ENCODE measurements around the gene RYR3.

The RYR3 gene

GRCh38 chr15:33293713-33294334, 16.9 kb upstream of the RYR3 start:
- no peaks in the 10 kb centered on the region for H3K9me3 ChIP-seq (ENCODE audit: control insufficient read depth in 2 of 2, low read length in 2 of 2)
- no peaks in the 10 kb centered on the region for H3K36me3 ChIP-seq (ENCODE audit: control insufficient read depth in 2 of 2, insufficient read depth in 2 of 2, low read length in 2 of 2)
- no peaks in the 10 kb centered on the region for H3K4me1 ChIP-seq (ENCODE audit: control insufficient read depth, insufficient read depth, low read length)
- H3K27me3 ChIP-seq (ENCODE audit: control insufficient read depth in 1 of 2, insufficient read depth in 2 of 2, low read length in 2 of 2), result no peaks in the 10 kb centered on the region
- no peak overlapping the region for H3K9ac ChIP-seq (ENCODE audit: low read length in 2 of 2)
- H3K27ac ChIP-seq (ENCODE audit: low read length), result no peak overlapping the region
- no peak overlapping the region for H3K4me3 ChIP-seq (ENCODE audit: low read length in 2 of 2)

GRCh38 chr15:33296050-33296449, 14.7 kb upstream of the RYR3 start:
- H3K36me3 ChIP-seq (ENCODE audit: control insufficient read depth in 2 of 2, insufficient read depth in 2 of 2, low read length in 2 of 2), result no peaks in the 10 kb centered on the region
- no peaks in the 10 kb centered on the region for H3K4me1 ChIP-seq (ENCODE audit: control insufficient read depth, insufficient read depth, low read length)
- no peak overlapping the region for H3K27ac ChIP-seq (ENCODE audit: low read length)
- no peak overlapping the region for H3K4me3 ChIP-seq (ENCODE audit: low read length in 2 of 2)
- peaks cover 0 to 3% of the 10 kb centered on the region in 2 donors for H3K27me3 ChIP-seq (ENCODE audit: control insufficient read depth in 1 of 2, insufficient read depth in 2 of 2, low read length in 2 of 2)
- H3K9me3 ChIP-seq (ENCODE audit: control insufficient read depth in 2 of 2, low read length in 2 of 2), result no peaks in the 10 kb centered on the region
- H3K9ac ChIP-seq (ENCODE audit: low read length in 2 of 2), result no peak overlapping the region

DNA sequence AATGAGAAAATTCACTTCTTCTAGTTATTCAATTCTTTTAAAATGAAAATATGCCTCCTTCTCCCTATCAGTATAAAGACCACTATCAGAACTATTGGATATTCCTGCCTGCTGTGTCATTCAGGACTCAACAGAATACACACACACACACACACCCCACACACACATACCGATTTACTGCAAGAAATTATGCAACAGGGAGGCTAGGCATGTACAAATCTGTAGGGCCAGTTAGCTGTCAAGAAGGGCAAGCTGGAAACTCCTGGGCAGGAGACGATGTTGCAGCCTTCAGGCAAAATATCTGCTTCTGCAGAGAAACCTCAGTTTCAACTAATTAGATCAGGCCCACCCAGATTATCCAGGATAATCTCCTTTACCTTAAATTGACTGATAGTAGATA, 13.9 kb upstream of the RYR3 start:
- no peaks in the 10 kb centered on the region for H3K9me3 ChIP-seq (ENCODE audit: control insufficient read depth in 2 of 2, low read length in 2 of 2)
- no peak overlapping the region for H3K4me3 ChIP-seq (ENCODE audit: low read length in 2 of 2)
- H3K9ac ChIP-seq (ENCODE audit: low read length in 2 of 2), result no peak overlapping the region
- H3K27me3 ChIP-seq (ENCODE audit: control insufficient read depth in 1 of 2, insufficient read depth in 2 of 2, low read length in 2 of 2), result peaks cover 0 to 4% of the 10 kb centered on the region in 2 donors
- no peaks in the 10 kb centered on the region for H3K4me1 ChIP-seq (ENCODE audit: control insufficient read depth, insufficient read depth, low read length)
- no peak overlapping the region for H3K27ac ChIP-seq (ENCODE audit: low read length)
- no peaks in the 10 kb centered on the region for H3K36me3 ChIP-seq (ENCODE audit: control insufficient read depth in 2 of 2, insufficient read depth in 2 of 2, low read length in 2 of 2)

DNA sequence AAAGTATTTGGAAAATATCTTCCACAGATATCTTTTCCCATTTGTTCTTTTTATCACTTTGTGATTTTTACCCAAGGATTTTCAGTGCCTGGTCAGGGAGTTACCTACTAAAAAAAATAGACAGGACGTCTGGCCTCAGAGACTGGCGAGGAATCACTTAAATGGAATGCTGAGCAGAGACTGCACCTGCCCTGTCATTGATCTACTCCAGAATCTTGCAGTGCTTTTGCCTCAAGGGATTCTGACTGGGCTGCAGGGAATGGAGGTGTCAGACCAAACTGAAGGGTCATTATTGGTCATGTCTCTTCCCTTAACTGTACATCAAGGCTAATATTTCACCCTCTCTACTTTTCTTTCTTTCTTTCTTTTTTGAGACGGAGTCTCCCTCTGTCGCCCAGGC, 12.1 kb upstream of the RYR3 start:
- H3K4me3 ChIP-seq (ENCODE audit: low read length in 2 of 2), result no peak overlapping the region
- peaks cover 0 to 4% of the 10 kb centered on the region in 2 donors for H3K27me3 ChIP-seq (ENCODE audit: control insufficient read depth in 1 of 2, insufficient read depth in 2 of 2, low read length in 2 of 2)
- H3K9ac ChIP-seq (ENCODE audit: low read length in 2 of 2), result no peak overlapping the region
- no peaks in the 10 kb centered on the region for H3K36me3 ChIP-seq (ENCODE audit: control insufficient read depth in 2 of 2, insufficient read depth in 2 of 2, low read length in 2 of 2)
- H3K27ac ChIP-seq (ENCODE audit: low read length), result no peak overlapping the region
- no peaks in the 10 kb centered on the region for H3K4me1 ChIP-seq (ENCODE audit: control insufficient read depth, insufficient read depth, low read length)
- H3K9me3 ChIP-seq (ENCODE audit: control insufficient read depth in 2 of 2, low read length in 2 of 2), result no peaks in the 10 kb centered on the region

- H3K9me3 ChIP-seq (ENCODE audit: control insufficient read depth in 2 of 2, low read length in 2 of 2), result no peaks in the 10 kb centered on the region
- H3K4me1 ChIP-seq (ENCODE audit: control insufficient read depth, insufficient read depth, low read length), result peaks cover 6% of the 10 kb centered on the region
- no peaks in the 10 kb centered on the region for H3K36me3 ChIP-seq (ENCODE audit: control insufficient read depth in 2 of 2, insufficient read depth in 2 of 2, low read length in 2 of 2)
- no peak overlapping the region for H3K4me3 ChIP-seq (ENCODE audit: low read length in 2 of 2)
- H3K27me3 ChIP-seq (ENCODE audit: control insufficient read depth in 1 of 2, insufficient read depth in 2 of 2, low read length in 2 of 2), result peaks cover 0 to 4% of the 10 kb centered on the region in 2 donors
- H3K27ac ChIP-seq (ENCODE audit: low read length), result no peak overlapping the region
- H3K9ac ChIP-seq (ENCODE audit: low read length in 2 of 2), result no peak overlapping the region
These were observed 5.8 kb upstream of the RYR3 start for GRCh38 chr15:33304924-33305323.

DNA sequence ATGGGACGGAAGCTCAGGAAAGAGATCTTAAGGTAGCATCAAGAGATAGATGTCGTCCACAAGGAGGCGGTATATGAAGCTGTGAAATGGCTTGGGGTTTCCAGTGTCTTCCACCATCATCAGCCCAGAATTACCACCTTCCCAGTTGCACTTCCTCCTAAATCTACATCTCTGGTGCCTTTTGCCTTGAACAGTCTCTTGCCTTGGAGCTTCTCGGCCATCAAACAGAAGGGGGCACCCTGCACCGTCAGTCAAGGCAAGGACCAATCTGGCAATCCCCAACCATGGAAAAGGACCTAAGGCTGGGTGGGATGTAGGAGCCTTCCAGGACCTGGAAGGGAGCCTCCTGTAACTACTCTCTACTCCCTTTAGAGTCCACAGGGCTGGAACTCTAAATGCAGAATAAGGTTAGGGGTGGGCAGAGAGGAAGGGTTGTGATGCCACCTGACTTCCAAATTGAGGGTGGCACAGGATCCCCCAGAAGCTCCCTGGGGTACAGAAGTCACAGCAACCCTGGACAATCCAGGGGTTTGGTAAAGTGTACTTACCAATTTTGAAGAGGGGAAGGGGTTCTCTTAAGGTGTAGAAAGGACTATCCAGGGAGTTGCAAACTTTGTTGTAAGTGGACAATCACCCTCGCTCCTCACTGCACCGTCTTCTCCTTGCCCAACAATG, 1.0 kb upstream of the RYR3 start:
- peak overlapping the region; percentile 52 to 80 for H3K4me3 ChIP-seq (ENCODE audit: low read length in 2 of 2)
- H3K27ac ChIP-seq (ENCODE audit: low read length), result peak overlapping the region; percentile 86
- H3K27me3 ChIP-seq (ENCODE audit: control insufficient read depth in 1 of 2, insufficient read depth in 2 of 2, low read length in 2 of 2), result no peaks in the 10 kb centered on the region
- H3K9ac ChIP-seq (ENCODE audit: low read length in 2 of 2), result no peak overlapping the region
- H3K9me3 ChIP-seq (ENCODE audit: control insufficient read depth in 2 of 2, low read length in 2 of 2), result no peaks in the 10 kb centered on the region
- H3K4me1 ChIP-seq (ENCODE audit: control insufficient read depth, insufficient read depth, low read length), result peaks cover 22% of the 10 kb centered on the region
- H3K36me3 ChIP-seq (ENCODE audit: control insufficient read depth in 2 of 2, insufficient read depth in 2 of 2, low read length in 2 of 2), result no peaks in the 10 kb centered on the region

GRCh38 chr15:33311312-33311971, 675 bp downstream of the RYR3 start:
- peak overlapping the region; percentile 64 to 71 for H3K9ac ChIP-seq (ENCODE audit: low read length in 2 of 2)
- H3K27ac ChIP-seq (ENCODE audit: low read length), result peak overlapping the region; percentile 86

GRCh38 chr15:33313491-33313890, 2.7 kb downstream of the RYR3 start:
- Histone ChIP-seq H3K4me1 (ENCODE audit: control insufficient read depth, insufficient read depth, low read length) (peaks cover 22% of the 10 kb centered on the region), H3K36me3 (ENCODE audit: control insufficient read depth in 2 of 2, insufficient read depth in 2 of 2, low read length in 2 of 2) (no peaks in the 10 kb centered on the region), H3K27me3 (ENCODE audit: control insufficient read depth in 1 of 2, insufficient read depth in 2 of 2, low read length in 2 of 2) (no peaks in the 10 kb centered on the region), H3K27ac (ENCODE audit: low read length) (no peak overlapping the region), H3K9ac (ENCODE audit: low read length in 2 of 2) (no peak overlapping the region), H3K4me3 (ENCODE audit: low read length in 2 of 2) (no peak overlapping the region), H3K9me3 (ENCODE audit: control insufficient read depth in 2 of 2, low read length in 2 of 2) (no peaks in the 10 kb centered on the region)

More at GRCh38 chr15:33311312-33311971, 675 bp downstream of the RYR3 start:
- peak overlapping the region; percentile 52 to 80 for H3K4me3 ChIP-seq (ENCODE audit: low read length in 2 of 2)
- H3K4me1 ChIP-seq (ENCODE audit: control insufficient read depth, insufficient read depth, low read length), result peaks cover 22% of the 10 kb centered on the region
- no peaks in the 10 kb centered on the region for H3K9me3 ChIP-seq (ENCODE audit: control insufficient read depth in 2 of 2, low read length in 2 of 2)
- no peaks in the 10 kb centered on the region for H3K36me3 ChIP-seq (ENCODE audit: control insufficient read depth in 2 of 2, insufficient read depth in 2 of 2, low read length in 2 of 2)
- no peaks in the 10 kb centered on the region for H3K27me3 ChIP-seq (ENCODE audit: control insufficient read depth in 1 of 2, insufficient read depth in 2 of 2, low read length in 2 of 2)

DNA sequence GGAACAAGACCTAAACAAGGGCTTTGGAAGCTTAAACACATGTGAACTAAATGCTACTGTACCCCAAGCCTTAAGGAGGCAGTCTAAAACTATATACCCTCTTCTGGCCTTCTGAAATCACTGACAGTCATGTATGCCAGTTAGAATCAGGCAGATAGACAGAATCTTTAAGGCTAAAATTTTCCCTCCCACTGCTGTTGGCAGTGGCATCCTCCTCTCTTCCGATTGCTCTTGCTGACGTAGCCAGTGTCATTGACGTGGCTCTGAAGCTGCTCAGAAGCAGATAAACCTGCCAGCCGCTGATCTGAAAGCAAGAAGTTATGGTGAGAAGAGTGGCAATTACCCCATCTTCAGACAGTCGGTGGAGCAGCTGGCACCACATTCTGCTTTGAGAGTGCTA, 3.3 kb downstream of the RYR3 start:
- H3K27me3 ChIP-seq (ENCODE audit: control insufficient read depth in 1 of 2, insufficient read depth in 2 of 2, low read length in 2 of 2), result no peaks in the 10 kb centered on the region
- no peak overlapping the region for H3K4me3 ChIP-seq (ENCODE audit: low read length in 2 of 2)
- peaks cover 22% of the 10 kb centered on the region for H3K4me1 ChIP-seq (ENCODE audit: control insufficient read depth, insufficient read depth, low read length)
- no peaks in the 10 kb centered on the region for H3K9me3 ChIP-seq (ENCODE audit: control insufficient read depth in 2 of 2, low read length in 2 of 2)
- H3K36me3 ChIP-seq (ENCODE audit: control insufficient read depth in 2 of 2, insufficient read depth in 2 of 2, low read length in 2 of 2), result no peaks in the 10 kb centered on the region
- H3K27ac ChIP-seq (ENCODE audit: low read length), result no peak overlapping the region
- no peak overlapping the region for H3K9ac ChIP-seq (ENCODE audit: low read length in 2 of 2)

GRCh38 chr15:33315044-33315443, 4.3 kb downstream of the RYR3 start:
- no peak overlapping the region for H3K27ac ChIP-seq (ENCODE audit: low read length)
- H3K9ac ChIP-seq (ENCODE audit: low read length in 2 of 2), result no peak overlapping the region
- no peaks in the 10 kb centered on the region for H3K9me3 ChIP-seq (ENCODE audit: control insufficient read depth in 2 of 2, low read length in 2 of 2)
- peaks cover 15% of the 10 kb centered on the region for H3K4me1 ChIP-seq (ENCODE audit: control insufficient read depth, insufficient read depth, low read length)
- H3K27me3 ChIP-seq (ENCODE audit: control insufficient read depth in 1 of 2, insufficient read depth in 2 of 2, low read length in 2 of 2), result no peaks in the 10 kb centered on the region
- no peaks in the 10 kb centered on the region for H3K36me3 ChIP-seq (ENCODE audit: control insufficient read depth in 2 of 2, insufficient read depth in 2 of 2, low read length in 2 of 2)
- H3K4me3 ChIP-seq (ENCODE audit: low read length in 2 of 2), result no peak overlapping the region

- no peaks in the 10 kb centered on the region for H3K36me3 ChIP-seq (ENCODE audit: control insufficient read depth in 2 of 2, insufficient read depth in 2 of 2, low read length in 2 of 2)
These were observed 7.1 kb downstream of the RYR3 start for GRCh38 chr15:33317896-33318295.

More at GRCh38 chr15:33317896-33318295, 7.1 kb downstream of the RYR3 start:
- Histone ChIP-seq H3K9me3 (ENCODE audit: control insufficient read depth in 2 of 2, low read length in 2 of 2) (no peaks in the 10 kb centered on the region), H3K9ac (ENCODE audit: low read length in 2 of 2) (no peak overlapping the region), H3K4me1 (ENCODE audit: control insufficient read depth, insufficient read depth, low read length) (peaks cover 1% of the 10 kb centered on the region), H3K4me3 (ENCODE audit: low read length in 2 of 2) (no peak overlapping the region), H3K27ac (ENCODE audit: low read length) (no peak overlapping the region), H3K27me3 (ENCODE audit: control insufficient read depth in 1 of 2, insufficient read depth in 2 of 2, low read length in 2 of 2) (no peaks in the 10 kb centered on the region)

All from stomach smooth muscle (tissue), 2 donors.